Large intestine (tissue), 3 donors: Measurements from ENCODE around the gene SUPT20H. TPM values are rescaled to one million over a fixed set of nuclear protein-coding genes. Genes with fewer than 3 reads are reported as not detected.
"Not testable (repeated sequence)": the region's sequence is repeated elsewhere in the genome, so short reads cannot be mapped to it uniquely, and the experiment has no call there.

Experiments used
- DNase-seq, 2 donors: peaks; one replicate each; pipeline versions ENCODE4 v3.0.0 to v3.0.0-alpha.2; 2013
- H3K27ac ChIP-seq: one replicate; pipeline ENCODE4 v1.5.1; 2013; ENCODE audit warnings: low read length
- H3K27me3 ChIP-seq: 2 replicates; pipeline ENCODE4 v1.6.1; 2013; ENCODE audit warnings: low read length; ENCODE audit not compliant: control insufficient read depth, insufficient read depth
- H3K36me3 ChIP-seq: 2 replicates; pipeline ENCODE4 v1.6.1; 2013; ENCODE audit warnings: low read length; ENCODE audit not compliant: control insufficient read depth, insufficient read depth
- H3K4me1 ChIP-seq: one replicate; pipeline ENCODE4 v1.6.1; 2013; ENCODE audit warnings: low read length; ENCODE audit not compliant: control insufficient read depth, insufficient read depth
- H3K4me3 ChIP-seq: one replicate; pipeline ENCODE4 v1.5.1; 2013; ENCODE audit warnings: low read length
- H3K9me3 ChIP-seq: one replicate; pipeline ENCODE4 v1.6.1; 2013; ENCODE audit warnings: mild to moderate bottlenecking, low read depth, low read length, moderate library complexity; ENCODE audit not compliant: control insufficient read depth
- WGBS: methylation state at CpG from one replicate; pipeline ENCODE4 v1.1.5; 2013; ENCODE audit warnings: low lambda C conversion rate; ENCODE audit not compliant: insufficient coverage; 5-methylcytosine and 5-hydroxymethylcytosine counted together
- polyA plus RNA-seq: library from polyadenylated mRNA; unstranded; fragments of 120-200 nt; gene quantifications from one replicate; pipeline ENCODE4 v1.2.1, GENCODE V29; 2013

The SUPT20H gene
- polyA plus RNA-seq, 1 donor, result 63.9 TPM

DNA sequence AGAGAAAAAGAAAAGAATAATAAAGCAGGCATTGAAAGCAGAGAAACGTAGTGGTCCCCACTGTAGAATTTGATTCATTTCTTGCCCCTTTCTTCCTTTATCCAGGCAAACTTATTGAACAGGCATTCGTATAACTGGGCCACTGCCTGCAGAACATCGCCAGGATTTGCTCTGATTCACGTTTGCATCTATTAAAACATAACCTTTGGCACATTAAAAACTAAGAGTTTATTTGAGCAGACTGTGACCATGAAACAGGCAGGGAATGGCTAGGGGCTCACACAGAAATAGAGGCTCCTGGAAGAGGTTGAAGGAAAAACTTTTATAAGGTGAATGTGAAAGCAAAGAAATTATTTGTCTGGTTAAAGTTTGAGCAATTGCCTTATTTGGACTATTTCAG lies 12.5 kb upstream of the SUPT20H start:
- no peak for DNase-seq
- Histone ChIP-seq H3K9me3 (no peaks in the 10 kb centered on the region), H3K4me3 (no peak overlapping the region), H3K4me1 (no peaks in the 10 kb centered on the region), H3K27ac (no peak overlapping the region), H3K36me3 (no peaks in the 10 kb centered on the region), H3K27me3 (no peaks in the 10 kb centered on the region)
- WGBS, result 44% methylated on average over 2 of the region's 4 CpGs

DNA sequence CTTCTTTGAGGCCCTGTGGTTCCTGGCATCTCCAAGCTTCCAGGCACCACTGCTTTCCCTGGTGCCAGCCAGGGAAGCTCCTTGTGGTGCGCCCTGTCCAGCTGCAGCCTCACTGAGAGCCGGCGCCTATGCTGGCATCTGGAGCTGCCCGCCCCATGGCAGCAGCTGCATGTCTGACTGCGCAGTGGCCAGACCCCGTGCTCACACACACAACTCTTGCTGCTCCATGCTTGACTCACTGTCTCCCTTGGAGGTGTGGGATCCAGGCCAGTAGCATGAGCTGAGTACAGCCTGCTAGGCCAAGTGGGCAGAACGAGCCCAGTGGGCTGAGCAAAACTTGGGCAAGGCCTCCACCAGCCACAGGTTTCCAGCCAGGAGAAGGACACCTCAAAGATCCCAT lies 11.5 kb upstream of the SUPT20H start:
- H3K36me3 ChIP-seq, result no peaks in the 10 kb centered on the region
- no peaks in the 10 kb centered on the region for H3K4me1 ChIP-seq
- H3K27ac ChIP-seq, result no peak overlapping the region
- H3K9me3 ChIP-seq, result no peaks in the 10 kb centered on the region
- H3K4me3 ChIP-seq, result no peak overlapping the region
- no peak for DNase-seq
- WGBS, result no CpG with 5 or more reads among the region's 7 CpGs
- H3K27me3 ChIP-seq, result no peaks in the 10 kb centered on the region

DNA sequence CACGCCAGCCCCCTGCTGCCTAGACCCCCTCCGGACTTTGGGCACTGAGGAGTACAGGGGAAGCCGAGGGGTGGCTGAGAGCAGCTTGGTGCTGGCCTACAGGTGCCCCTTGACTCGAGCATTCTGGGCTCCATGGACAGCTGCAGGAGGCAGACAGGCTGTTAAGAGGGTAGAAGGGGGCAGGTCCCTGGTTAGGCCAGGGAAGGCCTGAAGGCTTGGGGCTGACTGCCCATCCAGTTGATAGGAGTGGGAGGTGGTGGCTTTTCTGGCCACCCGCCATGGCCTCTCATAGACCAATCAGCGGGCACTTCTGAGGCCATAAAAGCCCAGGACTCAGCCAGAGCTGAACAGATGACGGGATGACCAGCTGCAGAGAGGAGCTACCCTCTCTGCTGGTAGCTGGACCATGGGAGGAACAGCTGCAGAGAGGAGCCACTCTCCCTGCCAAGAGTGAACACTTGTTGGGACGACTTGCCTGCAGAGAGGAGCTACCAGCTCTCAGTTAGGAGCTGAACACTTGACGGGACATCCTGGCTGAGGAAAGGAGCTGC lies 10.7 kb upstream of the SUPT20H start:
- Histone ChIP-seq H3K27me3 (no peaks in the 10 kb centered on the region), H3K9me3 (no peaks in the 10 kb centered on the region), H3K27ac (no peak overlapping the region), H3K4me1 (no peaks in the 10 kb centered on the region), H3K36me3 (no peaks in the 10 kb centered on the region), H3K4me3 (no peak overlapping the region)
- no peak for DNase-seq
- no CpG with 5 or more reads among the region's 9 CpGs for WGBS

DNA sequence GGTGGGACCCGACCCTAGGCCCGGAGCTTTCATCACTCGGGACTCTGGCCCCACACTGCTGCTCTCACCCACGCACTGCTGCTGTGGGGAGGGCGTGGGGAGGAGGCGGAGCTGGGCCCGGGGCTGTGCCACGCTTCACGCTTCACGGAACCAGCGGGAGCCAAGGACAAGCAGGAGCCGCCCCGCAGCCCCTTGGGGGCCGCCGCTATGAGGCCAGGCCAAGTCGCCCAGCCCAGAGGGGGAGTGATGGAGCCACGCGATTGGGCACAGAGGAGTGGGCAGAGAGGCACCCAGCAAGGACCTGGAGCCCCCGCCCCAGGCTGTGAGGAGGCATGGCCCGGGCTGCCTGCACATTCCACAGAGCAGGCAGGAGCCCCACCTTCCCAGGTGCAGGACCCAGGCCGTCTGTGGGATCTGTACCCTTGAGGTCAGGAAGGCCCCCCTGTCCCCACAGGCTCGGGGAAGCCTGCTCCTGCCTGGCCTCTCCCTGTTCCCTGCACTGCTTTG lies 10.2 kb upstream of the SUPT20H start:
- Histone ChIP-seq H3K27ac (no peak overlapping the region), H3K9me3 (no peaks in the 10 kb centered on the region), H3K4me1 (no peaks in the 10 kb centered on the region), H3K27me3 (no peaks in the 10 kb centered on the region), H3K36me3 (no peaks in the 10 kb centered on the region), H3K4me3 (no peak overlapping the region)
- WGBS, result no CpG with 5 or more reads among the region's 22 CpGs
- DNase-seq, result no peak

DNA sequence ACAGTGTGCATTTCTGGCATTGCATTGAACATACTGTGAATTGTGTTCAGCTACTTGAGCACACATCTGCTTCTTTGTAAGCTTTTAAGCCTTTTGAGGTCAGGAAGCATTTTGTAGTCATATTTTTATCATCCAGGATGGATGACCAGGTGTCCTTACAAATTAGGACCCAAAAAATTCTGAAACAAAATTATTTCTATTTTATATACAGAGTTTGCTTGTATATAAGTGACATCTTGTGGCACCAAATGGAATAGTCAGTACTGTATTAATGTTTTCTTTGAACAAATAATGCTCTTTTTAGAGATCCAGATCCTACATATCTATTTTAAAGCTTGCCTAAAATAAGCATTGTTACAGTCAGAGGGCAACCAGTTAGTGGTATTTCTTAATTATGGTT lies 9.5 kb upstream of the SUPT20H start:
- no peak overlapping the region for H3K4me3 ChIP-seq
- no peaks in the 10 kb centered on the region for H3K36me3 ChIP-seq
- no peaks in the 10 kb centered on the region for H3K27me3 ChIP-seq
- no peak for DNase-seq
- no peaks in the 10 kb centered on the region for H3K4me1 ChIP-seq
- no peak overlapping the region for H3K27ac ChIP-seq
- no peaks in the 10 kb centered on the region for H3K9me3 ChIP-seq

DNA sequence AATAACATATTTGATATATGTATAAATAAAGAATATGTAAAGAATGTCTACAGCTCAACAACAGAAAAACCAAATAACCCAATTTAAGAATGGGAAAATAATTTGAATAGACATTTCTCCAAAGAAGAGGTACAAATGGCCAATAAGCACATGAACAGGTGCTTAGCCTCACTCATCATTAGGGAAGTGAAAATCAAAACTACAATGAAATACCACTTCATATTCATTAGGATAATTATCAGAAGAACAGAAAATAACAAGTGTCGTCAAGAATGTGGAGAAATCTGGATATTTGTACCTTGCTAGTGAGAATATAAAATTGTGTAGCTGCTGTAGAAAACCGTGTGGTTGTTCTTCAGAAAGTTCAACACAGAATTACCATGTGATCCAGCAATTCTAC lies 8.4 kb upstream of the SUPT20H start:
- Histone ChIP-seq H3K9me3 (no peaks in the 10 kb centered on the region), H3K4me1 (no peaks in the 10 kb centered on the region), H3K27me3 (no peaks in the 10 kb centered on the region), H3K36me3 (no peaks in the 10 kb centered on the region), H3K4me3 (no peak overlapping the region), H3K27ac (no peak overlapping the region)
- DNase-seq, result no peak
- WGBS, result 79% methylated on average over 2 of the region's 2 CpGs

DNA sequence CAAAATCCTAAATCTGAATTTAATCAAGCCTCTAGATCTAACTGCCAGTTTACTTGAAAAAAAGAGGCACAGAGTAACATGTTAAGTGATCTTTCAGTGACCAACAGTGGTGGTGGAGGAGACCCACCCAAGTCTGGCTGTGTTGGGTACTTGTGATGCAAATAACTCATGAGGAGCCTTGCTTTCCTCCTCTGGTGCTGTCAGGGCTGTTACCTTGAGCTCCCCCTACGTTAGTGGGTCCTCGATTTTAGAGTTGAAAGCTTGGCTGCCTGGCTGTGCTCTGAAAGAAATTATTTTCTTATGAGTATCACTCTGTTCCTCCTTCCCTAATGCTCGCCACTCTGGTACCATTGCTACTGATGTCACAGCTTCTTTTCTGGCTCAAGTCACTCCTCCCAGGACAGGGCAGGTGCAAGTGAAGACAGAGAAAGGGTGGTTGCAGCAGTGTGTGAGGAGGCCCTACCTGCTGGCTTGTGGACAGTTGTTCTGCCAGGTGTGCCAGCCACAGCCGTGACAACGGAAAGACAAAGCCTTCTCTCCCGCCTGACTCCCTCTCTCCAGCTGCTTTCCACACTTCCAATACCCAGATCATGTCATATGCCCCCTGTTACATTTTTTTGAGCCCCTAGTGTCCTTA lies 6.5 kb upstream of the SUPT20H start:
- H3K27me3 ChIP-seq, result no peaks in the 10 kb centered on the region
- WGBS, result no CpG with 5 or more reads among the region's 6 CpGs
- no peaks in the 10 kb centered on the region for H3K36me3 ChIP-seq

DNA sequence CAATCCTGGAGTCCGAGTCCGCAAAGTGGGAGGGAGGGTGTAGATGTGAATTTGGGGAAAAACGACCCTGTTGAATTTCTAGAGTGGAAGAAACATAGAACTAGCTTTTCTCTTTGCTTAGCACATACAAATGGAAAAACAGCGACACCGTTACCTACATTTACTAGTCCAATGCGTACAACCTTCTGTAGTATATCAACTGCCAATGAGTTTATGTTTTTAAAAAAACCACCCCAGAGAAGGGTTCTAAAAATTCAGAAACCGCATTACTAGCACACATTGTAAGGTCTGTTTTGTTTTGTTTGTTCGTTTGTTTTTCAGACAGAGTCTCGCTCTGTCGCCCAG lies 332 bp upstream of the SUPT20H start:
- peak overlapping the region; percentile 13 for H3K27ac ChIP-seq
- no CpG with 5 or more reads among the region's 10 CpGs for WGBS
- no peaks in the 10 kb centered on the region for H3K9me3 ChIP-seq
- H3K4me3 ChIP-seq, result peak overlapping the region; percentile 67
- H3K27me3 ChIP-seq, result no peaks in the 10 kb centered on the region
- peaks cover 13% of the 10 kb centered on the region for H3K4me1 ChIP-seq
- DNase-seq, result no peak
- H3K36me3 ChIP-seq, result peaks cover 5% of the 10 kb centered on the region

More for the DNA sequence above, 6.5 kb upstream of the SUPT20H start:
- Histone ChIP-seq H3K4me1 (no peaks in the 10 kb centered on the region), H3K9me3 (no peaks in the 10 kb centered on the region), H3K27ac (no peak overlapping the region), H3K4me3 (no peak overlapping the region)
- no peak for DNase-seq

DNA sequence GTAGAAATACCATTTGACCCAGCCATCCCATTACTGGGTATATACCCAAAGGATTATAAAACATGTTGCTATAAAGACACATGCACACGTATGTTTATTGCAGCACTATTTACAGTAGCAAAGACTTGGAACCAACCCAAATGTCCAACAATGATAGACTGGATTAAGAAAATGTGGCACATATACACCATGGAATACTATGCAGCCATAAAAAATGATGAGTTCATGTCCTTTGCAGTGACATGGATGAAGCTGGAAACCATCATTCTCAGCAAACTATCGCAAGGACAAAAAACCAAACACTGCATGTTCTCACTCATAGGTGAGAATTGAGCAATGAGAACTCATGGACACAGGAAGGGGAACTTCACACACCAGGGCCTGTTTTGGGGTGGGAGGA lies 3.3 kb downstream of the SUPT20H start:
- no CpG with 5 or more reads among the region's 2 CpGs for WGBS
- not testable (repeated sequence) for H3K27ac ChIP-seq, H3K36me3 ChIP-seq, H3K4me3 ChIP-seq, DNase-seq, H3K27me3 ChIP-seq, H3K9me3 ChIP-seq
- H3K4me1 ChIP-seq, result peaks cover 13% of the 10 kb centered on the region

DNA sequence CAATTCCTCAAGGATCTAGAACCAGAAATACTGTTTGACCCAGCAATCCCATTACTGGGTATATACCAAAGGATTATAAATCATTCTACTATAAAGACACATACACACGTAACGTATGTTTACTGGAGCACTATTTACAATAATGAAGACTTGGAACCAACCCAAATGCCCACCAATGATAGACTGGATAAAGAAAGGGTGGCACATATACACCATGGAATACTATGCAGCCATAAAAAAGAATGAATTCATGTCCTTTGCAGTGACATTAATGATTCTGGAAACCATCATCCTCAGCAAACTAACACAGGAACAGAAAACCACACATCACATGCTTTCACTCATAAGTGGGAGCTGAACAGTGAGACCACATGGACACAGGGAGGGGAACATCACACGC lies 6.4 kb downstream of the SUPT20H start:
- not testable (repeated sequence) for H3K27ac ChIP-seq, DNase-seq, H3K36me3 ChIP-seq, H3K4me3 ChIP-seq, H3K27me3 ChIP-seq, H3K9me3 ChIP-seq, H3K4me1 ChIP-seq
- no CpG with 5 or more reads among the region's 3 CpGs for WGBS

DNA sequence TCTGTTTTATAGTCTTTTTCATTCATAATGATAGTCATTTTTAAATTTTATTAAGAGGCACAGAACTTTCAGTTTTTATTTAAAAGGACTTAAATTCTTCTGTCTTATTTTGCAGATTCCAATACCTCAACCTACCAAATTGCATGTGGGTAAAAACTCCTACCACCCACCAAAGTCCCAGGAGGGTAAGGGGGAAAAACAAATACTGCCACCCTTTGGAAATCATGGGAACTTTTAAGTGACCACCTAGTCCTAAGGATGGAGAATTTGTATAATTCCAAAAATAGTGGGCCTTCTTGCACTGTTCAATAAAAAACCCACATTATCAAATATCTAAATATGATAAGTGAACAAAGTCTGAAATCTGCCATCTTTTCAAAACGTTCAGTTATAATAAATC lies 9.7 kb downstream of the SUPT20H start:
- no peaks in the 10 kb centered on the region for H3K27me3 ChIP-seq
- H3K4me1 ChIP-seq, result peaks cover 5% of the 10 kb centered on the region
- no peak overlapping the region for H3K4me3 ChIP-seq
- peaks cover 10% of the 10 kb centered on the region for H3K36me3 ChIP-seq
- WGBS, result no CpG with 5 or more reads among the region's 1 CpG
- no peak for DNase-seq
- H3K9me3 ChIP-seq, result no peaks in the 10 kb centered on the region
- no peak overlapping the region for H3K27ac ChIP-seq
